ENCODE results near the gene GART.

The GART gene

GRCh38 chr21:33561373-33561772, 19.5 kb upstream of the GART start:
- peaks cover 97% of the 10 kb centered on the region for H3K36me3 ChIP-seq (ENCODE audit: insufficient read depth, insufficient read length, low read length)

GRCh38 chr21:33560965-33561364, 19.0 kb upstream of the GART start:
- Histone ChIP-seq H3K27me3 (ENCODE audit: insufficient read depth, insufficient read length) (no peaks in the 10 kb centered on the region), H3K4me3 (ENCODE audit: insufficient read length, low read depth) (no peak overlapping the region), H3K9ac (ENCODE audit: insufficient read length, low read depth) (no peak overlapping the region), H3K36me3 (ENCODE audit: insufficient read depth, insufficient read length, low read length) (peaks cover 97% of the 10 kb centered on the region), H3K4me1 (ENCODE audit: insufficient read depth, insufficient read length) (no peaks in the 10 kb centered on the region), H3K9me3 (ENCODE audit: insufficient read depth, low read length) (no peaks in the 10 kb centered on the region)
- no peak for DNase-seq (ENCODE audit: low read depth, low spot score)
- TF ChIP-seq ZNF274 (IDR thresholded peaks at IDR 0.05; ENCODE audit: low read depth, low read length) (no peak), YY1 (IDR thresholded peaks at IDR 0.05; ENCODE audit: insufficient read depth, insufficient read length) (no peak), SUZ12 (IDR thresholded peaks at IDR 0.05; ENCODE audit: extremely low read depth, insufficient read depth, insufficient read length) (no peak)

More at GRCh38 chr21:33561373-33561772, 19.5 kb upstream of the GART start:
- no peaks in the 10 kb centered on the region for H3K4me1 ChIP-seq (ENCODE audit: insufficient read depth, insufficient read length)
- H3K27me3 ChIP-seq (ENCODE audit: insufficient read depth, insufficient read length) = no peaks in the 10 kb centered on the region
- H3K4me3 ChIP-seq (ENCODE audit: insufficient read length, low read depth) = no peak overlapping the region
- no peak overlapping the region for H3K9ac ChIP-seq (ENCODE audit: insufficient read length, low read depth)
- H3K9me3 ChIP-seq (ENCODE audit: insufficient read depth, low read length) = no peaks in the 10 kb centered on the region
- TF ChIP-seq SUZ12 (IDR thresholded peaks at IDR 0.05; ENCODE audit: extremely low read depth, insufficient read depth, insufficient read length) (no peak), ZNF274 (IDR thresholded peaks at IDR 0.05; ENCODE audit: low read depth, low read length) (no peak)
- DNase-seq (ENCODE audit: low read depth, low spot score) = no peak

- no peak for TF ChIP-seq ZNF274 (IDR thresholded peaks at IDR 0.05; ENCODE audit: low read depth, low read length)
- no peak for TF ChIP-seq YY1 (IDR thresholded peaks at IDR 0.05; ENCODE audit: insufficient read depth, insufficient read length)
- no peak for TF ChIP-seq SUZ12 (IDR thresholded peaks at IDR 0.05; ENCODE audit: extremely low read depth, insufficient read depth, insufficient read length)
- H3K9me3 ChIP-seq (ENCODE audit: insufficient read depth, low read length) = no peaks in the 10 kb centered on the region
- no peaks in the 10 kb centered on the region for H3K27me3 ChIP-seq (ENCODE audit: insufficient read depth, insufficient read length)
- no peak for DNase-seq (ENCODE audit: low read depth, low spot score)
- H3K4me1 ChIP-seq (ENCODE audit: insufficient read depth, insufficient read length) = no peaks in the 10 kb centered on the region
- H3K4me3 ChIP-seq (ENCODE audit: insufficient read length, low read depth) = no peak overlapping the region
- H3K36me3 ChIP-seq (ENCODE audit: insufficient read depth, insufficient read length, low read length) = peaks cover 97% of the 10 kb centered on the region
- no peak overlapping the region for H3K9ac ChIP-seq (ENCODE audit: insufficient read length, low read depth)
Observed at GRCh38 chr21:33559813-33560212, 17.9 kb upstream of the GART start.

GRCh38 chr21:33558777-33559421, 17.0 kb upstream of the GART start:
- no peaks in the 10 kb centered on the region for H3K4me1 ChIP-seq (ENCODE audit: insufficient read depth, insufficient read length)
- H3K9ac ChIP-seq (ENCODE audit: insufficient read length, low read depth) = no peak overlapping the region
- DNase-seq (ENCODE audit: low read depth, low spot score) = no peak
- H3K27me3 ChIP-seq (ENCODE audit: insufficient read depth, insufficient read length) = no peaks in the 10 kb centered on the region
- H3K4me3 ChIP-seq (ENCODE audit: insufficient read length, low read depth) = no peak overlapping the region
- TF ChIP-seq SUZ12 (IDR thresholded peaks at IDR 0.05; ENCODE audit: extremely low read depth, insufficient read depth, insufficient read length) = no peak
- no peak for TF ChIP-seq YY1 (IDR thresholded peaks at IDR 0.05; ENCODE audit: insufficient read depth, insufficient read length)
- no peak for TF ChIP-seq ZNF274 (IDR thresholded peaks at IDR 0.05; ENCODE audit: low read depth, low read length)
- peaks cover 98% of the 10 kb centered on the region for H3K36me3 ChIP-seq (ENCODE audit: insufficient read depth, insufficient read length, low read length)
- H3K9me3 ChIP-seq (ENCODE audit: insufficient read depth, low read length) = no peaks in the 10 kb centered on the region

- Histone ChIP-seq H3K27me3 (ENCODE audit: insufficient read depth, insufficient read length) (no peaks in the 10 kb centered on the region), H3K4me1 (ENCODE audit: insufficient read depth, insufficient read length) (no peaks in the 10 kb centered on the region), H3K36me3 (ENCODE audit: insufficient read depth, insufficient read length, low read length) (peaks cover 98% of the 10 kb centered on the region), H3K9ac (ENCODE audit: insufficient read length, low read depth) (no peak overlapping the region), H3K4me3 (ENCODE audit: insufficient read length, low read depth) (no peak overlapping the region), H3K9me3 (ENCODE audit: insufficient read depth, low read length) (no peaks in the 10 kb centered on the region)
- TF ChIP-seq SUZ12 (IDR thresholded peaks at IDR 0.05; ENCODE audit: extremely low read depth, insufficient read depth, insufficient read length) (no peak), YY1 (IDR thresholded peaks at IDR 0.05; ENCODE audit: insufficient read depth, insufficient read length) (no peak), ZNF274 (IDR thresholded peaks at IDR 0.05; ENCODE audit: low read depth, low read length) (no peak)
- no peak for DNase-seq (ENCODE audit: low read depth, low spot score)
Observed at GRCh38 chr21:33557447-33557846, 15.5 kb upstream of the GART start.

- no peak overlapping the region for H3K4me3 ChIP-seq (ENCODE audit: insufficient read length, low read depth)
- no peaks in the 10 kb centered on the region for H3K4me1 ChIP-seq (ENCODE audit: insufficient read depth, insufficient read length)
- peaks cover 98% of the 10 kb centered on the region for H3K36me3 ChIP-seq (ENCODE audit: insufficient read depth, insufficient read length, low read length)
- H3K9ac ChIP-seq (ENCODE audit: insufficient read length, low read depth) = no peak overlapping the region
- no peaks in the 10 kb centered on the region for H3K9me3 ChIP-seq (ENCODE audit: insufficient read depth, low read length)
- DNase-seq (ENCODE audit: low read depth, low spot score) = no peak
- no peak for TF ChIP-seq ZNF274 (IDR thresholded peaks at IDR 0.05; ENCODE audit: low read depth, low read length)
- TF ChIP-seq YY1 (IDR thresholded peaks at IDR 0.05; ENCODE audit: insufficient read depth, insufficient read length) = no peak
- TF ChIP-seq SUZ12 (IDR thresholded peaks at IDR 0.05; ENCODE audit: extremely low read depth, insufficient read depth, insufficient read length) = no peak
- H3K27me3 ChIP-seq (ENCODE audit: insufficient read depth, insufficient read length) = no peaks in the 10 kb centered on the region
Observed at GRCh38 chr21:33554982-33555344, 13.0 kb upstream of the GART start.

- TF ChIP-seq YY1 (IDR thresholded peaks at IDR 0.05; ENCODE audit: insufficient read depth, insufficient read length) (no peak), SUZ12 (IDR thresholded peaks at IDR 0.05; ENCODE audit: extremely low read depth, insufficient read depth, insufficient read length) (no peak), ZNF274 (IDR thresholded peaks at IDR 0.05; ENCODE audit: low read depth, low read length) (no peak)
- Histone ChIP-seq H3K4me1 (ENCODE audit: insufficient read depth, insufficient read length) (no peaks in the 10 kb centered on the region), H3K9ac (ENCODE audit: insufficient read length, low read depth) (no peak overlapping the region), H3K36me3 (ENCODE audit: insufficient read depth, insufficient read length, low read length) (peaks cover 98% of the 10 kb centered on the region), H3K27me3 (ENCODE audit: insufficient read depth, insufficient read length) (no peaks in the 10 kb centered on the region), H3K9me3 (ENCODE audit: insufficient read depth, low read length) (no peaks in the 10 kb centered on the region), H3K4me3 (ENCODE audit: insufficient read length, low read depth) (no peak overlapping the region)
- DNase-seq (ENCODE audit: low read depth, low spot score) = no peak
Observed at GRCh38 chr21:33554236-33554981, 12.5 kb upstream of the GART start.
